Neural crest cell (in vitro differentiated cells): ENCODE results near the gene SPATS2. TPM values are rescaled to one million over a fixed set of nuclear protein-coding genes. Genes with fewer than 3 reads are reported as not detected.

Experiments used
- DNase-seq: peaks from one replicate; pipeline ENCODE4 v3.0.0; 2021; ENCODE audit warnings: low read depth, mixed read lengths, low spot score
- H3K27ac Mint-ChIP-seq: one replicate; pipeline ENCODE4 v1.8.0; 2021; ENCODE audit warnings: mild to moderate bottlenecking, mixed read lengths; ENCODE audit not compliant: unreplicated experiment
- H3K27me3 Mint-ChIP-seq: 2 replicates; pipeline ENCODE4 v1.8.0; 2021; ENCODE audit warnings: low read depth, mild to moderate bottlenecking, mixed read lengths
- H3K36me3 Mint-ChIP-seq: 2 replicates; pipeline ENCODE4 v1.8.0; 2021; ENCODE audit warnings: low read depth, mild to moderate bottlenecking, mixed read lengths
- H3K4me1 Mint-ChIP-seq: 2 replicates; pipeline ENCODE4 v1.8.0; 2021; ENCODE audit warnings: mixed read lengths
- H3K4me3 Mint-ChIP-seq: one replicate; pipeline ENCODE4 v1.8.0; 2021; ENCODE audit warnings: mild to moderate bottlenecking, mixed read lengths
- H3K9me3 Mint-ChIP-seq: 2 replicates; pipeline ENCODE4 v1.8.0; 2021; ENCODE audit warnings: mixed read lengths
- total RNA-seq: library from RNA; stranded (reverse); gene quantifications from 2 replicates; pipeline ENCODE4 v1.2.1, GENCODE V29; 2021
- TF ChIP-seq, protein P1 (sequence below): fragments of 200-600 bp; sonication (generic); conservative IDR thresholded peaks from 2 replicates; pipeline ENCODE4 v1.5.0; 2021; ENCODE audit warnings: antibody characterized with exemption, mild to moderate bottlenecking

SPATS2 gene
- total RNA-seq, 1 donor from 2014 or later: 45.2 TPM

DNA sequence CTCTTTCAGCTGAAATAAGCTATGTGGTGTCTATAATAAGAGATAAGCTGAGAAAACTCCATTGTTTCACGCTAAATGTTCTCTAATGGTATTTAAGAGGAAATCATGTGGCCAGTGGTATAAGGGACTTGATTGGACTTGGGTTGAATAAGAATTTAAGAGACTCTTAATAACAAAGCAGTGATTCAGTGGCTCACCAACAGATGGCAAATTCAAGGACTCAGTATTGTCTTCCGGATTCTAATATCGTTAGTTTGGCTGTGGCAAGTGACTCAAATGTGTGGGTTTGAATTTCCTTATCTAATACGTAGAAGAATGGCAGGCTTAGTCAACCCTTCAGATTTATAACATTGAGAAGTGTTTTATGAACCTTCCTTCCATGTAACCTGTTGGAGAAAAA is 122.5 kb downstream of the SPATS2 start:
- peaks cover 1% of the 10 kb centered on the region for H3K36me3 Mint-ChIP-seq
- H3K4me1 Mint-ChIP-seq: no peaks in the 10 kb centered on the region
- TF ChIP-seq, protein P1, sequence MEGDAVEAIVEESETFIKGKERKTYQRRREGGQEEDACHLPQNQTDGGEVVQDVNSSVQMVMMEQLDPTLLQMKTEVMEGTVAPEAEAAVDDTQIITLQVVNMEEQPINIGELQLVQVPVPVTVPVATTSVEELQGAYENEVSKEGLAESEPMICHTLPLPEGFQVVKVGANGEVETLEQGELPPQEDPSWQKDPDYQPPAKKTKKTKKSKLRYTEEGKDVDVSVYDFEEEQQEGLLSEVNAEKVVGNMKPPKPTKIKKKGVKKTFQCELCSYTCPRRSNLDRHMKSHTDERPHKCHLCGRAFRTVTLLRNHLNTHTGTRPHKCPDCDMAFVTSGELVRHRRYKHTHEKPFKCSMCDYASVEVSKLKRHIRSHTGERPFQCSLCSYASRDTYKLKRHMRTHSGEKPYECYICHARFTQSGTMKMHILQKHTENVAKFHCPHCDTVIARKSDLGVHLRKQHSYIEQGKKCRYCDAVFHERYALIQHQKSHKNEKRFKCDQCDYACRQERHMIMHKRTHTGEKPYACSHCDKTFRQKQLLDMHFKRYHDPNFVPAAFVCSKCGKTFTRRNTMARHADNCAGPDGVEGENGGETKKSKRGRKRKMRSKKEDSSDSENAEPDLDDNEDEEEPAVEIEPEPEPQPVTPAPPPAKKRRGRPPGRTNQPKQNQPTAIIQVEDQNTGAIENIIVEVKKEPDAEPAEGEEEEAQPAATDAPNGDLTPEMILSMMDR: no peak
- H3K27ac Mint-ChIP-seq: no peak overlapping the region
- DNase-seq: no peak
- no peaks in the 10 kb centered on the region for H3K27me3 Mint-ChIP-seq
- H3K9me3 Mint-ChIP-seq: no peaks in the 10 kb centered on the region
- no peak overlapping the region for H3K4me3 Mint-ChIP-seq

DNA sequence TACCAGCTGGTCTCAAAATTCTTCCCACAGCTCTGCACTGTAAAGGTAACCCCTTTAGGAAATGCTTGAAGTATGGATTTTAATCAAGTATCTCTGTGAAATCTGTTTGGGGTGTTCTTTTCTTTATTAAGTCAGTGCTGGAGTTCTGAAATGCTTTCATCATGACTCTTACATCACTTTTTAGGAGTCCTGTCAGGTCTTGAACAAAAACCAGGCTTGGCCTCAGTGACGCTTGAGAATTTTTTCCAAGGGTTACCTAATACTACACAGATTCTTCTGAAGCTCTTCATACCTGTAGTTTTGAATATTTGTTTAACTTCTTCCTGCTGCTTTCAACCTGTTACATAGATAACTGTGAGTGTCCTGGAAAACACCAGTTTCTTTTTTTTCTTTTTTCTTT is 124.6 kb downstream of the SPATS2 start:
- no peaks in the 10 kb centered on the region for H3K9me3 Mint-ChIP-seq
- H3K27ac Mint-ChIP-seq: no peak overlapping the region
- no peaks in the 10 kb centered on the region for H3K27me3 Mint-ChIP-seq
- peaks cover 6% of the 10 kb centered on the region for H3K36me3 Mint-ChIP-seq
- H3K4me1 Mint-ChIP-seq: no peaks in the 10 kb centered on the region
- DNase-seq: no peak
- H3K4me3 Mint-ChIP-seq: no peak overlapping the region
- TF ChIP-seq, protein P1: no peak

DNA sequence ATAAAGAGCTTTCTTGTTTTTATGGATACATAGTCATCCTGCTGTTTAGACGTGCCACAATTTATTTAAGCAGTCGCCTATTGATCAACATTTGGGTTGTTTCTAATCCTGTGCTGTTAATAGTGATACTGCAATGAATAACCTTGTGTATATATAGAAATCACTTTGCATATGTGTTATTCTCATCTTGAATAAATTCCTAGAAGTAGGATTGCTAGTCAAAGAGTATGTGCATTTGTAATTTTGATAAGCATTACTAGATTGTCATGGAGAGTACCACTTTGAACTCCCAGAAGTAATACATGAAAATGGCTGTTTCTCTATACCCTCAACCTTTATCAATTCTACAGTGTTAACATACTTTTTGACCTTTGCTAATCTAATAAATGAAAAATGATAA is 126.6 kb downstream of the SPATS2 start:
- Mint-ChIP-seq H3K4me3 (no peak overlapping the region), H3K4me1 (no peaks in the 10 kb centered on the region), H3K27me3 (no peaks in the 10 kb centered on the region), H3K9me3 (no peaks in the 10 kb centered on the region), H3K36me3 (peaks cover 12% of the 10 kb centered on the region), H3K27ac (peak overlapping the region; percentile 40)
- TF ChIP-seq, protein P1: no peak
- DNase-seq: no peak

DNA sequence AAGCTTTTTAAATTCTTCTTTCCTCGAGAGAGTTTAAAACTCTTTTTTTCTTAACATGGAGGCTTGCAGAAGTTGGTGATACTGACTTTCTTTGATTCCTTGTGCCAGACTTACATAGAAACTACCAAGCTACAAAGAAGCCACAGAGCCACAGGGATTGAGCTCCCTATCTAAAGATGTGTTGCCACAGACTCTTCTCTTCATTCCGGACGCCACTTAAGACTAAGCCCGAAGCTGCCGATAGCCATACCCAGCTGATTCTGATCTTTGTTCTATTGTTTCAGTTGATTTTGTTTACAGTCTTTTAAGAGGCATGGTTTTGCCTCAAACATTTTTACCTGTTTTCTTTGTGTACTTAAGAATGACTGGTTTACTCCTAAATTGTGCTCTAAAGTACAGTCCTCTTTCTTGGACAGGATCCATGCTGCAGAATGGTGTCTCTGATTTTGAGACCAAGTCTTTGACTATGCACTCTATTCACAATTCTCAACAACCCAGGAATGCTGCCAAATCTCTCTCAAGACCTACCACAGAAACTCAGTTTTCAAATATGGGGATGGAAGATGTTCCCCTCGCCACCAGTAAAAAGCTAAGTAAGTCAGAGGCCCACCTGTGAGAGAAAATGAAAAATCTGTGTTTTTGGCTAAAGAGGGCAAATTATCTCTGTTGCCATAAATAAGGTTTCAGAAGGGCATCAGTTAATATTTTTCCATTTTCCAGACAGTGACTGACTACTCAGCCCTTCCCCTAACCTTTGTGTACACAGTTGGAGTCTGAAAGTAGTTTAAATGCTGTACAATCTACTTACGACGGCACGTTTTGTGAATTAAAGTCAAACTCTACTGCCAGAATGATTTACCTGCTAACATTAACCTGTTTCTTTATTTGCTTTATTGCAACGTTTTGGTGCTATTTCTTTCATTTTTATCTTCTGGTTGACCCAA is 129.4 kb downstream of the SPATS2 start:
- H3K9me3 Mint-ChIP-seq: no peaks in the 10 kb centered on the region
- TF ChIP-seq, protein P1: no peak
- H3K27ac Mint-ChIP-seq: peak overlapping the region; percentile 2
- H3K27me3 Mint-ChIP-seq: no peaks in the 10 kb centered on the region
- no peaks in the 10 kb centered on the region for H3K4me1 Mint-ChIP-seq
- no peak for DNase-seq
- peaks cover 24% of the 10 kb centered on the region for H3K36me3 Mint-ChIP-seq
- no peak overlapping the region for H3K4me3 Mint-ChIP-seq

DNA sequence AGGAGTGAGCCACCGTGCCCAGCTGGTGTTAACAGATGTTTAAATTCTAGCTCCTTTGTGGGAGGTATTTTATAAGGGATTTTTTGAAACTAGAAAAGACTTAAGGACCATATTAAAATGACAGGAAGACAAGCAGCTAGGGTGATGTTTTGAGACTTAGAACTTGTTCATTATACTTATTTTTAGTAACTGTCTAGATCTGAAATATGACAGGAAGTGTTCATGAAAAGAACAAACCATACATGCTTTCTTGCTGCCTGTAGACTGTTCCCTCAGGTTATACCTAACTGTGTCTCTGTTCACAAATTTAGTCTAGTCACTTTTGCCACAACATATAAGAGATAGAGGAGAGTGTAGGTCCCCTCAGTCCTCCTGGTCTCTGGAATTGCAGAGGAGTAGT is 134.6 kb downstream of the SPATS2 start:
- Mint-ChIP-seq H3K27me3 (no peaks in the 10 kb centered on the region), H3K4me1 (no peaks in the 10 kb centered on the region), H3K4me3 (no peak overlapping the region), H3K27ac (no peak overlapping the region), H3K9me3 (no peaks in the 10 kb centered on the region), H3K36me3 (peaks cover 30% of the 10 kb centered on the region)
- TF ChIP-seq, protein P1: no peak
- DNase-seq: no peak
